ENCODE measurements around the gene GLB1L2.

The GLB1L2 gene

DNA sequence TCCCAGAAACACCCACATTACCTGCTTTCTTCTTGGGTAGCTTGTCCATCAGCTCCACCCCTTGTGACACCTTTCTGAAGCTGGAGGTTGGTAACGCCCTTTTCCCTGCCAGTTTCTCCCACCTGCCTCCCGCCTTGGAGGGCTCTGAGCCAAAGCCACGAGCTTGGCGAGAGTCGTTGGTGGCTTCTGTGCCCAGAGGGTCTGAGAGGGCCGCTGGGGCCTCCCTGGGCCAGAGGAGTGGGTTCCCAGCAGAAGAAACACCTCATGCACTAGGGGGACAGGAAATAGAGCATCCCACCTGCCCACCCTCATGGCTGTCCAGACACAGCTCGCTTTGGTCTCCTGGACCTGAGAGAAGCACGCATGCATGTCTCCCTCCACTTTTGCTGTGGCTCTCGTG lies 42.4 kb downstream of the GLB1L2 start:
- H3K4me3 Mint-ChIP-seq = no peak overlapping the region
- H3K27ac Mint-ChIP-seq = no peak overlapping the region
- H3K27me3 Mint-ChIP-seq = no peaks in the 10 kb centered on the region
- intact Hi-C loops (cut with micrococcal nuclease) = no loop called here
- H3K36me3 Mint-ChIP-seq (ENCODE audit: low read depth) = no peaks in the 10 kb centered on the region
- no peaks in the 10 kb centered on the region for H3K9me3 Mint-ChIP-seq
- no peaks in the 10 kb centered on the region for H3K4me1 Mint-ChIP-seq (ENCODE audit: low read depth)

DNA sequence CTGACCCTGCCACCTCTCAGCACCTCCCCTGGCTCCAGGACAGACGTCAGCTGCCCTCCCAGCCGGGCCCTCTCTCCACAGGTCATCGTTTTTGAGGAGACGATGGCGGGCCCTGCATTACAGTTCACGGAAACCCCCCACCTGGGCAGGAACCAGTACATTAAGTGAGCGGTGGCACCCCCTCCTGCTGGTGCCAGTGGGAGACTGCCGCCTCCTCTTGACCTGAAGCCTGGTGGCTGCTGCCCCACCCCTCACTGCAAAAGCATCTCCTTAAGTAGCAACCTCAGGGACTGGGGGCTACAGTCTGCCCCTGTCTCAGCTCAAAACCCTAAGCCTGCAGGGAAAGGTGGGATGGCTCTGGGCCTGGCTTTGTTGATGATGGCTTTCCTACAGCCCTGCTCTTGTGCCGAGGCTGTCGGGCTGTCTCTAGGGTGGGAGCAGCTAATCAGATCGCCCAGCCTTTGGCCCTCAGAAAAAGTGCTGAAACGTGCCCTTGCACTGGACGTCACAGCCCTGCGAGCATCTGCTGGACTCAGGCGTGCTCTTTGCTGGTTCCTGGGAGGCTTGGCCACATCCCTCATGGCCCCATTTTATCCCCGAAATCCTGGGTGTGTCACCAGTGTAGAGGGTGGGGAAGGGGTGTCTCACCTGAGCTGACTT lies 43.2 kb downstream of the GLB1L2 start:
- Mint-ChIP-seq H3K36me3 (ENCODE audit: low read depth) (no peaks in the 10 kb centered on the region), H3K9me3 (no peaks in the 10 kb centered on the region), H3K4me3 (no peak overlapping the region), H3K4me1 (ENCODE audit: low read depth) (no peaks in the 10 kb centered on the region), H3K27ac (no peak overlapping the region), H3K27me3 (no peaks in the 10 kb centered on the region)
- intact Hi-C loops (cut with micrococcal nuclease) = no loop called here

DNA sequence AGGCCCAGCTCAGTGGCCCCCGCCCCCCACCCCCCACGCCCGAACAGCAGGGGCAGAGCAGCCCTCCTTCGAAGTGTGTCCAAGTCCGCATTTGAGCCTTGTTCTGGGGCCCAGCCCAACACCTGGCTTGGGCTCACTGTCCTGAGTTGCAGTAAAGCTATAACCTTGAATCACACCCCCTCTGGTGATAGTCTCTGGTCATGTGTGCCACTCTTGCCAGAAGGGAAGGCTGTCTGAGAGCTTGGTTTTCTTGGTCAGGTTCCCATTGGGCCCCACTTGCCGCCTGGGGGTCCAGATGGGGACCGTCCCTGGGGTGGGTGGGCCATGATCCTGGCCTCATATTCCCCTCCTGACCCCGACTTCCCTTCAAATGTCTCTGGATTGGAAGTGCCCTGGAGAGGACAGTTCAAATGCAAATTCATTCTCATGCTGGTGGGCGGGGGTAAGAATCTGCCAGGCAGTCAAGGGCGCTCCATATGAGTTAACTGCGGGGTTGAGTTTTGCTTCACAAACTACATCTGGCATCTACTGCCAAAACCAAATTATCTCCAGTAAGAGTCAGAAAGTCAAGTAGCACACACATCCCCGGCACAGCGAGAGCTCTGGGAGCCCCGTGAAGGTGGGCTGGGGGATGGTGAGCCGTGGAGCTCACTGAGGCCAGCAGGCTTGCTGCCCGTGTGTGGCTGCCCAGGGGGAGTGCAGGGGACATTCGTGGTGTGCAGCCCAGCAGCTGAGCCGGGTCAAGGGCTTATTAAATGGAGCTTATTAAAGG lies 44.5 kb downstream of the GLB1L2 start:
- Mint-ChIP-seq H3K36me3 (ENCODE audit: low read depth) (no peaks in the 10 kb centered on the region), H3K9me3 (no peaks in the 10 kb centered on the region), H3K27me3 (no peaks in the 10 kb centered on the region), H3K27ac (no peak overlapping the region), H3K4me3 (no peak overlapping the region), H3K4me1 (ENCODE audit: low read depth) (no peaks in the 10 kb centered on the region)
- intact Hi-C loops (cut with micrococcal nuclease) = no loop called here

DNA sequence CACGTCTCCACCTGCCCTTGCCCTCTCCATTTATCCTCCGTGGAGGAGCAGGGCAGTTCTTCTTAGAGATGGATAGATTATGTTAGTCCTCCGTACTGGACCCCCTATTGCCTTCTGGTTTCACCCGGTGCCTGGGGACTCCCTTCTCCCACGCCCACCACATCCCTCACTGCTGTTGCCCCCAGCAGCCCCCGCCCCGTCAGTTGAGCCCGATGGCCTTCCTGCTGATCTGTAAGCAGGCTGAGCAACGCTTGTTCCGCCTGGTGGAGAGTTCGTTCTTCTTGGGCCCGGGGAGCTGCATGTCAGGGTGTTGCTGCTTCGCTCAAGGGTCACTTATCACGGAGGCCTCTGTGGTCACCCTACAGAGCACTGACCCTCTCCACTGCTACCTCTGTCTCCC lies 46.1 kb downstream of the GLB1L2 start:
- H3K27me3 Mint-ChIP-seq = no peaks in the 10 kb centered on the region
- no peaks in the 10 kb centered on the region for H3K9me3 Mint-ChIP-seq
- no peaks in the 10 kb centered on the region for H3K36me3 Mint-ChIP-seq (ENCODE audit: low read depth)
- no peaks in the 10 kb centered on the region for H3K4me1 Mint-ChIP-seq (ENCODE audit: low read depth)
- intact Hi-C loops (cut with micrococcal nuclease) = no loop called here
- no peak overlapping the region for H3K4me3 Mint-ChIP-seq
- H3K27ac Mint-ChIP-seq = no peak overlapping the region

DNA sequence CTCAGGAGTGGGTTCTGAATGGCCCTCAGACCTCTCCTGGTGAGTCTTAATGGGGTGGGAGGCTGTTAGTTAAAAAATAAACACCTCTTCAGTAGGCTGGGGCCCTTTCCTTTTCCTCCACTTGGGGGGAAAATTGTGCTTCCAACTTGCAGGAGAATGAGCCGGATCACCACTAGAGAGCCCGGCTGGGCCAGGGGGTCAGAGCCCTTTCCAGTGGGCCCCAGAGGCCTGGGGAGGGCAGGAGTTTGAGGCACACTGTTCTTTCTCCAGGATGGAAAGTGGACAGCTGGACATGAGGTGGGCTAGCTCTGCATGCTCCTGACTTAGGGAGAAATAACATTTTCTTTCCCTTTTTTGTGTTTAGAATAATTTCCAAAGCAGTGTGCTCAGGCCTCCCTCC lies 47.5 kb downstream of the GLB1L2 start:
- Mint-ChIP-seq H3K27ac (no peak overlapping the region), H3K27me3 (no peaks in the 10 kb centered on the region), H3K4me1 (ENCODE audit: low read depth) (no peaks in the 10 kb centered on the region), H3K4me3 (no peak overlapping the region), H3K9me3 (no peaks in the 10 kb centered on the region), H3K36me3 (ENCODE audit: low read depth) (no peaks in the 10 kb centered on the region)
- intact Hi-C loops (cut with micrococcal nuclease) = no loop called here

DNA sequence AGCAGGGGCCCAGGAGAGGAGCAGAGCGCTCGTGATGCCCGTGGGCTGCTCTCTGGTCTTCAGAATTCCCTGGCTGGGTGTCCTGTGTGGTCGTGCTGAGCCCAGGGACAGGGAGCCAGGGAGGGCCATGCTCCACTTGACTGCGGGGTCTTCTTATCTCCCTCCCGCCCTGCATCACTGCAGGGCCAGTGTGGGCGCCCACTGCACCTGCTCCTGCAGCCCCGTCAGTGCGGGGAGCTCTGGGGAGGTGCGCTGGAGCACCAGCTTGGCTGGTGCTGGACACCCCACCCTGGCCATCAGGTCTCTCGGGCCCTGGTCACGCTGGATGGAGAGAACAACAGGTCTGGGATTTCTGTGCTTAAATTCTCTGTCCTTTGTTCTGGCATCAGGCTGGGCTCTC lies 48.4 kb downstream of the GLB1L2 start:
- intact Hi-C loops (cut with micrococcal nuclease) = no loop called here
- Mint-ChIP-seq H3K4me3 (no peak overlapping the region), H3K27me3 (no peaks in the 10 kb centered on the region)

DNA sequence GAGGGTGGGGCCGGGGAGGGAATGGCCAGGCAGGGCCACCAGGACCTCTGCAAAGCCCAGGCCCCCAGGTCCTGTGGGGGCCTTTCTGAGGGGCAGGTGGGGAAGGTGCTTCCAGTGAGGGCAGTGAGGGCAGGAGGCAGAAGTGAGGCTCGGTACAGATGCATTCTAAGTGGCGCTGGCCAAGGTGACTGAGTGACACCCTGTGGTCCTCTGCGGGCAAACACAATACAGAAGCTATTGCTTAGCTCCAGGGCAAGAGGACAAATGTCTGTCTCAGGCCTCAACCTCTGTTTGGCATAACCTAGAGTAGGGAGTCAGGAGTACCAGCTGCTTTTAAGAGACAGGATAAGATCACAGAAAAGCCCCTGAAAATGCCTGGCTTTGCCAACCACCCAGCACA lies 49.0 kb downstream of the GLB1L2 start:
- no peaks in the 10 kb centered on the region for H3K4me1 Mint-ChIP-seq (ENCODE audit: low read depth)
- no peaks in the 10 kb centered on the region for H3K36me3 Mint-ChIP-seq (ENCODE audit: low read depth)
- intact Hi-C loops (cut with micrococcal nuclease) = no loop called here
- no peaks in the 10 kb centered on the region for H3K27me3 Mint-ChIP-seq
- no peaks in the 10 kb centered on the region for H3K9me3 Mint-ChIP-seq
- H3K27ac Mint-ChIP-seq = no peak overlapping the region
- no peak overlapping the region for H3K4me3 Mint-ChIP-seq

More for the DNA sequence above, 48.4 kb downstream of the GLB1L2 start:
- H3K9me3 Mint-ChIP-seq = no peaks in the 10 kb centered on the region
- H3K36me3 Mint-ChIP-seq (ENCODE audit: low read depth) = no peaks in the 10 kb centered on the region
- H3K4me1 Mint-ChIP-seq (ENCODE audit: low read depth) = no peaks in the 10 kb centered on the region
- H3K27ac Mint-ChIP-seq = no peak overlapping the region

DNA sequence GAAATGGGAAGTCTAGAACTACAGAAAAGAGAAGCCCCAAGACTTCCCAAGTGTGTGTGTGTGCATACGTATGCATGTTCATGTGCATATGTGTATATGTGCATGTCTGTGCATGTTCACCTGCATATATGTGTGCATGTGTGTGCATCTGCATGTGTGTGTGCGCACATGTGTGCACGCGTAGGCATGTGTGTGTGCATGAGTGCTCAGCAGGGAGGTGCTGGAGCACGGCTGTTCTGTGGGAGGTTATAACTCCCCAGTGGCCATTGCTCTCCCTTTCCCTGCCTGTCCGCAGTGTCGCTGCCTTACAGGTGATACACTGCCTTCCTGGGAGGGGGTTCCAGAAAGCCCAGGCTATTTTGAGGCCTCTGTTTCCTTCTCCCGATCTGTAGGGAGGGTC lies 50.5 kb downstream of the GLB1L2 start:
- intact Hi-C loops (cut with micrococcal nuclease) = no loop called here
- Mint-ChIP-seq H3K9me3 (no peaks in the 10 kb centered on the region), H3K27ac (no peak overlapping the region), H3K4me3 (no peak overlapping the region), H3K36me3 (ENCODE audit: low read depth) (no peaks in the 10 kb centered on the region), H3K4me1 (ENCODE audit: low read depth) (peaks cover 7% of the 10 kb centered on the region), H3K27me3 (peaks cover 3% of the 10 kb centered on the region)

DNA sequence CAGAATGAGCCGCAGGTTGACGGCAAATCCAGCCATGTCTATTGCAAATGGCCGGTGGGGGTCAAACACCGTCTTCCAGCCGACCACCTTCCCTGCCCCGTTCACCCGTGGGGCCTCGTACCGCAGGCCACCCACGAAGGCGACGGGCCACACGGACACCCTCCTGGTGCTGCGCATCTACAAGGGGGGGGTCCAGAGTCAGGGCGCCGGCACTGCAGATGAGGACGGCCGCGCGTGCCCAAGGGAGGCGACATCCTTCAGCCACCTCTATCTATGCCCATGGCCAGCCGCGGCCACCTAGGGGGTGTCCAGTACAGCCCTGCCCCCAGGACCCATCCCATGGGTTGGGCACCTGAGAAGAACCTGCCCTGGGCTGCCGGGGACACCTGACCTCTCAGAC lies 51.0 kb downstream of the GLB1L2 start:
- intact Hi-C loops (cut with micrococcal nuclease) = no loop called here
- Mint-ChIP-seq H3K9me3 (no peaks in the 10 kb centered on the region), H3K4me3 (no peak overlapping the region), H3K36me3 (ENCODE audit: low read depth) (no peaks in the 10 kb centered on the region), H3K27me3 (peaks cover 3% of the 10 kb centered on the region), H3K4me1 (ENCODE audit: low read depth) (peaks cover 8% of the 10 kb centered on the region), H3K27ac (no peak overlapping the region)

DNA sequence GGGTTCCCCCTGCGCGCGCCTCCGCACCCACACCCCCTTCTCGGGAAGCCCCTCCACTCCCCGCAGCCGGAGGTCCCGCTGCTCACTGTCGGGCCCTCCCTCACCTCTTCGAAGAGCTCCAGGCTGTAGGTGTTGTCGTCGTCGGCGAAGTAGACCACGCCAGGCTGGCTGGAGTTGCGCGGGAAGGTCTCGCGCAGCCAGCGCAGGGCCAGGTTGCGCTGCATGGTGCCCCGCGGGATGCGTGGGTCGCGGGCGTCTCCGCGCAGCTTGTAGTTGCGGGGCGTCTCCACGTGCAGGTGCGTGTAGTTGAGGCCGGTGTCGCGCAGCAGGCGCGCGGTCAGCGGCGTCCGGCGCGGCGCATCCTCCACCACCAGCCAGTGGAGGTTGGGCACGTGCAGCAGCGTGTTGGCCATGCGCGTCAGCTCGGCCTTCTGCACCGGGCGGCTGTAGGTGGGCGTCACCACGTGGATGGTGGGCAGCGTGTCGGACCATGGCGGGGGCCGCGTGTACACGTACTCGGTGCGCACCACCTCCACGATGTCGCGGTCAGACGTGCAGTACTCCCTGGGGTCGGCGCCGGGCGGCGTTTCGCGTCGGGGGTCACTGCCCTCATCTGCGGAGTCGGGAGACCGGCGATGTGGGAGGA lies 51.9 kb downstream of the GLB1L2 start:
- Mint-ChIP-seq H3K27me3 (peaks cover 3% of the 10 kb centered on the region), H3K27ac (no peak overlapping the region), H3K4me1 (ENCODE audit: low read depth) (peaks cover 8% of the 10 kb centered on the region), H3K4me3 (no peak overlapping the region), H3K9me3 (no peaks in the 10 kb centered on the region), H3K36me3 (ENCODE audit: low read depth) (no peaks in the 10 kb centered on the region)
- intact Hi-C loops (cut with micrococcal nuclease) = no loop called here

DNA sequence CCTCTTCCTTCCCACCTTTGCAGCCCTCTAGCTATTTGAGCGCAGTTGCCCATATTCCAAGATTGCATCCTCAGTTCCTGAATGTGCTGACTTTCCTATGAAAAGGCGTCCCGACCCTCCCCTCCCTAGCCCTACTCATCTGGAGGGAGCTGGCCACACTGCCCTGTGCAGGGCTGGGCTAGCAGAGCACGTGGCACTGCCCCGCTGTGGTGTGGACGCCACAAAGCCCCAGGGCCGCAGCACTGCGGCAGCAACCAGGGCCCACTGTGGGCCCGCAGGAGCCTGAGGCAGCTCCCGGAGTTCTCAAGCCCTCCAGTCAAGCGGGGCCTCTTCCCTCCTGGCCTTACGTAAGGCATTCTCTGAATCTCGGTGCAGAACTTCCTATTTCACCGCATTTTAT lies 52.6 kb downstream of the GLB1L2 start:
- H3K4me1 Mint-ChIP-seq (ENCODE audit: low read depth) = peaks cover 8% of the 10 kb centered on the region
- no peaks in the 10 kb centered on the region for H3K36me3 Mint-ChIP-seq (ENCODE audit: low read depth)
- H3K9me3 Mint-ChIP-seq = no peaks in the 10 kb centered on the region
- no peak overlapping the region for H3K27ac Mint-ChIP-seq
- H3K4me3 Mint-ChIP-seq = no peak overlapping the region
- H3K27me3 Mint-ChIP-seq = peaks cover 3% of the 10 kb centered on the region
- intact Hi-C loops (cut with micrococcal nuclease) = no loop called here

DNA sequence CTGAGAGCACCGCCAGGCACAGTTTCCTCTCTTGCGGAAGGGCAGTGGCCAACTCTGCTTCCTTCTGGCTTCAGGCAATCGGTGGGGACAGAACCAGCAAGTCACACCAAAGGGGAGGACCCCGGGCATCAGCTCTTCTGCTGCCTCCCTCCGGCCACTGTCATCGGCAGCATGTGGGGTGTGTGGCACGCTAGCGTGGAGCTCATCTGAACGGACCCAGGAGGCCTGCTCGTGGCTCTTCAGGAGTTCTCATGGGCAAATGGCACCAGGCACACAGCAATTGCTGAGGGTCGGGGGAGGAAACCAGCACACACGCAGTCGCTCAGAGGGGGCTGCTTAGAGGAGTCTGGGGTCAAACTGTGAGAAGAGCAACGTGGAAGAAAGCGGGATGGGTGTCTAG lies 53.4 kb downstream of the GLB1L2 start:
- peaks cover 3% of the 10 kb centered on the region for H3K27me3 Mint-ChIP-seq
- no peaks in the 10 kb centered on the region for H3K36me3 Mint-ChIP-seq (ENCODE audit: low read depth)
- no peak overlapping the region for H3K27ac Mint-ChIP-seq
- intact Hi-C loops (cut with micrococcal nuclease) = no loop called here
- peaks cover 8% of the 10 kb centered on the region for H3K4me1 Mint-ChIP-seq (ENCODE audit: low read depth)
- no peak overlapping the region for H3K4me3 Mint-ChIP-seq
- no peaks in the 10 kb centered on the region for H3K9me3 Mint-ChIP-seq

DNA sequence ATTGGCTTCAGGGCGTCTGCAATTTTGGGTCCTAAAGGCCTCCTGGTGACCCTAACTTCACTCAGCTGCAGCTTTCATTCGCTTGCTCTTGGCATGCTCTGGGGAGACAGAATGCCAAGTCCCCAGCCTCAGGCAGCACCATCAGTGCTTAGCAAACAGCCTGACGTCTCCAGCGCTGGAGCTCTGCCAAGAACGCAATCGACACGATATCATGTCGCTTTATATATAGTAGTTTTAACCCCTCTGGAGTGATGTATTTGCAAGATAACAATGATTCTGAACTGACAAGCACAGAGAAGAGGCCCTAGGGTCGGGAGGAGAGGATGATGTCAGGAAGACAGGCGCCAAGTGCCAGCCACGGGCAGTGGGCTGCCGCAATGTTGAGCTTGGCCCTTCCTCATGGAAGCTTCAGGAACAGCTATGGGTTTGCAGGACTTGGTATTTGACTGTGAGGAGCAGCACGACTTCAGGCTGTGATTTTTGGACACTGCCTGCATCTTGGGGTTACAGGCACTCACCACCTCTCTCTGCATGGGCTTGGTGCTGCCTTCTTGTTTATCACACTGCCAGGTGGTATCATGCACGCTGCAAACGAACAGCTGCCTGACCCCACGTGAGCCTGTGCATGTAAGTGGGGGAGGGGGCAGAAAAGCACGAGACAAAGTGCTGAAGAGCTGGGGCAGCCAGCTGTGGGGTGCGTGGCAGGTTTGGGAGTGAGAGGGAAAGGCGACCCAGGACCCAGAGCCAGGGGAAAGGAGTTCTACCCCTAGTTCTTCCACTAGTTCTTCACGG lies 54.2 kb downstream of the GLB1L2 start:
- intact Hi-C loops (cut with micrococcal nuclease) = no loop called here
- Mint-ChIP-seq H3K4me1 (ENCODE audit: low read depth) (peaks cover 8% of the 10 kb centered on the region), H3K9me3 (no peaks in the 10 kb centered on the region), H3K4me3 (no peak overlapping the region), H3K27me3 (peaks cover 3% of the 10 kb centered on the region), H3K27ac (no peak overlapping the region), H3K36me3 (ENCODE audit: low read depth) (no peaks in the 10 kb centered on the region)

DNA sequence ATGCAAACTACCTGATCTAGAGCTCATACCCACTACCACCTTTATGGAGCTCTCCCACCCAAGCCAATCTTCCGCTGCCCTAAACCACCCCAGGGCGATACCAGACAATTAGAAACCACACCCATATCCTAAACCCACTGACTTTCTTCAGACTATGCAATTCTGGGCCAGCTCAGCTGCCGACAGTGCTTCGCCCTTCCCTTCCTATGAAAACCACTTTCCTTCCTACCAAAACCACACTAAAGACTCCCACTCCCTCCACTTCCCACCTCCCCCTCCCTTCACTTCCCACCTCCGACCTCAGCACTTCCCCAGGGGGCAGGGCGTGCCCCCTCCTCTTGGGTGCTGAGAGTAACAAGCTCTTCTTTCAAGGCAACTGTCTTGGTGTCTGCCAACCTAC lies 55.2 kb downstream of the GLB1L2 start:
- no peaks in the 10 kb centered on the region for H3K9me3 Mint-ChIP-seq
- peaks cover 8% of the 10 kb centered on the region for H3K4me1 Mint-ChIP-seq (ENCODE audit: low read depth)
- no peak overlapping the region for H3K27ac Mint-ChIP-seq
- H3K27me3 Mint-ChIP-seq = peaks cover 3% of the 10 kb centered on the region
- H3K36me3 Mint-ChIP-seq (ENCODE audit: low read depth) = no peaks in the 10 kb centered on the region
- intact Hi-C loops (cut with micrococcal nuclease) = no loop called here
- H3K4me3 Mint-ChIP-seq = no peak overlapping the region

All from dendritic cell treated with granulocyte-macrophage colony-stimulating factor and Interleukin-4, amounts not matched to agents 40 ng/mL and 50 ng/mL, for 4 days (primary cell).